Measurements from ENCODE around the gene TTLL10. TPM values are rescaled to one million over a fixed set of nuclear protein-coding genes. Genes with fewer than 3 reads are reported as not detected.

The TTLL10 gene
- total and polyA plus RNA-seq, 2 of the 4 experiments (the other 2 are of a cell fraction), result not detected

DNA sequence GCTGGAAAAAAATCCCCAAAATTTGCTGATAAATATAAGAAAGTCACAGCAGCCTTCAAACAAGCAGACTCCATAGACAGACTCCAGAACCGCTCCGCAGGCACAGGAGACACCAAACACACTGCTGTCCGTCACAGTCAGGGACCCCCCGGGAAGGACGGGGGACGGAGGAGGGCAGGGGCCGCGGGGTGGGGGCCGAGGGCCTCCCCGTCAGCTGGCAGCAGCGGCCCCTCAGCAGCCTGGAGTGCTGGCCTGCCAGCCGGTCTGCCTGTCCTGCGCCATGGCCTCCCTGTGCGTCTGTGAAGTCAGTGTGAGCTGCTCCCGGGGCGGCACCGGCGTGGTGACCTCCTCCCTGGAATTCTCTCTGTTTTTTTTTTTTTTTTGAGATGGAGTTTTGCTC, 47.7 kb upstream of the TTLL10 start:
- H3K4me3 ChIP-seq (ENCODE audit: insufficient read depth, low read depth, low read length), result no peak overlapping the region
- no CpG with 5 or more reads among the region's 18 CpGs for WGBS, 2 experiments (ENCODE audit: extremely low coverage in 2 of 2, insufficient read length in 1 of 2)

More for the DNA sequence above, 47.7 kb upstream of the TTLL10 start:
- BruUV-seq (replicated peaks), result no TSS peak
- 0 out of 2 replicates have a peak, but pooled peaks cover 3% of the 10 kb centered on the region for H3K9me3 ChIP-seq (ENCODE audit: control insufficient read depth, insufficient read depth, low read length)
- peaks cover 9% of the 10 kb centered on the region for H3K9me1 ChIP-seq (ENCODE audit: insufficient read depth, low read length)
- H3K4me1 ChIP-seq (ENCODE audit: control insufficient read depth, insufficient read depth, low read length), result no peaks in the 10 kb centered on the region
- no peak overlapping the region for H2AK9ac ChIP-seq (replicated peaks; ENCODE audit: low read depth, low read length, poor library complexity)
- H3K18ac ChIP-seq (ENCODE audit: low read depth, low read length), result no peak overlapping the region
- no peak overlapping the region for H3K56ac ChIP-seq (ENCODE audit: extremely low read depth, insufficient read depth, low read length)
- H2BK5ac ChIP-seq (ENCODE audit: low read depth, low read length, poor library complexity, severe bottlenecking), result no peak overlapping the region
- H4K91ac ChIP-seq (ENCODE audit: insufficient read depth, low read depth, low read length), result no peak overlapping the region
- H2AFZ ChIP-seq (replicated peaks; ENCODE audit: low read length, poor library complexity), result no peak overlapping the region
- dilution Hi-C loops (cut with HindIII; ENCODE audit: low sequenced_read_pairs, unreplicated experiment) (no loop called here), in situ Hi-C loops (cut with MboI; ENCODE audit: low sequenced_read_pairs) (no loop called here), intact Hi-C loops (cut with micrococcal nuclease) (no loop called here)
- H3K79me1 ChIP-seq (ENCODE audit: low read depth in 1 of 2, low read length in 2 of 2), result no peaks in the 10 kb centered on the region
- no peak overlapping the region for H3K9ac ChIP-seq (ENCODE audit: low read depth, low read length)
- no peak overlapping the region for H3K23ac ChIP-seq (ENCODE audit: low read depth, low read length)
- H2AK5ac ChIP-seq (ENCODE audit: low read depth, low read length), result no peak overlapping the region
- no peak overlapping the region for H2BK15ac ChIP-seq (ENCODE audit: low read depth, low read length)
- no peak overlapping the region for H3K14ac ChIP-seq (replicated peaks; ENCODE audit: low read depth, low read length)
- ChIA-PET CTCF (no interaction called here), POLR2A (ENCODE audit: unreplicated experiment) (no interaction called here)
- TF ChIP-seq FOS (IDR thresholded peaks at IDR 0.05; ENCODE audit: low read depth, low read length), result no peak
- TF ChIP-seq NFE2L2 (IDR thresholded peaks at IDR 0.05; ENCODE audit: low read depth, low read length), result no peak
- no peak for TF ChIP-seq POLR2A (IDR thresholded peaks at IDR 0.05; ENCODE audit: low read depth, low read length)
- TF ChIP-seq RAD21 (IDR thresholded peaks at IDR 0.05; ENCODE audit: low read length), result no peak
- TF ChIP-seq MAZ (IDR thresholded peaks at IDR 0.05; ENCODE audit: borderline replicate concordance, low read depth, low read length), result no peak
- no peak for TF ChIP-seq MXI1 (IDR thresholded peaks at IDR 0.05; ENCODE audit: borderline replicate concordance, low read depth, low read length)
- TF ChIP-seq RCOR1 (IDR thresholded peaks at IDR 0.05; ENCODE audit: insufficient replicate concordance, low read length), result no peak
- TF ChIP-seq, protein P1, sequence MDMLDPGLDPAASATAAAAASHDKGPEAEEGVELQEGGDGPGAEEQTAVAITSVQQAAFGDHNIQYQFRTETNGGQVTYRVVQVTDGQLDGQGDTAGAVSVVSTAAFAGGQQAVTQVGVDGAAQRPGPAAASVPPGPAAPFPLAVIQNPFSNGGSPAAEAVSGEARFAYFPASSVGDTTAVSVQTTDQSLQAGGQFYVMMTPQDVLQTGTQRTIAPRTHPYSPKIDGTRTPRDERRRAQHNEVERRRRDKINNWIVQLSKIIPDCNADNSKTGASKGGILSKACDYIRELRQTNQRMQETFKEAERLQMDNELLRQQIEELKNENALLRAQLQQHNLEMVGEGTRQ (IDR thresholded peaks at IDR 0.05; ENCODE audit: low read depth, low read length), result no peak
- TF ChIP-seq MAFK (IDR thresholded peaks at IDR 0.05; ENCODE audit: low read depth, low read length), result no peak
- TF ChIP-seq BHLHE40 (IDR thresholded peaks at IDR 0.05; ENCODE audit: low read depth, low read length), result no peak
- TF ChIP-seq, protein P2, sequence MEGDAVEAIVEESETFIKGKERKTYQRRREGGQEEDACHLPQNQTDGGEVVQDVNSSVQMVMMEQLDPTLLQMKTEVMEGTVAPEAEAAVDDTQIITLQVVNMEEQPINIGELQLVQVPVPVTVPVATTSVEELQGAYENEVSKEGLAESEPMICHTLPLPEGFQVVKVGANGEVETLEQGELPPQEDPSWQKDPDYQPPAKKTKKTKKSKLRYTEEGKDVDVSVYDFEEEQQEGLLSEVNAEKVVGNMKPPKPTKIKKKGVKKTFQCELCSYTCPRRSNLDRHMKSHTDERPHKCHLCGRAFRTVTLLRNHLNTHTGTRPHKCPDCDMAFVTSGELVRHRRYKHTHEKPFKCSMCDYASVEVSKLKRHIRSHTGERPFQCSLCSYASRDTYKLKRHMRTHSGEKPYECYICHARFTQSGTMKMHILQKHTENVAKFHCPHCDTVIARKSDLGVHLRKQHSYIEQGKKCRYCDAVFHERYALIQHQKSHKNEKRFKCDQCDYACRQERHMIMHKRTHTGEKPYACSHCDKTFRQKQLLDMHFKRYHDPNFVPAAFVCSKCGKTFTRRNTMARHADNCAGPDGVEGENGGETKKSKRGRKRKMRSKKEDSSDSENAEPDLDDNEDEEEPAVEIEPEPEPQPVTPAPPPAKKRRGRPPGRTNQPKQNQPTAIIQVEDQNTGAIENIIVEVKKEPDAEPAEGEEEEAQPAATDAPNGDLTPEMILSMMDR (conservative IDR thresholded peaks at IDR 0.05; ENCODE audit: low read depth, low read length), result no peak
- TF ChIP-seq, protein P3, sequence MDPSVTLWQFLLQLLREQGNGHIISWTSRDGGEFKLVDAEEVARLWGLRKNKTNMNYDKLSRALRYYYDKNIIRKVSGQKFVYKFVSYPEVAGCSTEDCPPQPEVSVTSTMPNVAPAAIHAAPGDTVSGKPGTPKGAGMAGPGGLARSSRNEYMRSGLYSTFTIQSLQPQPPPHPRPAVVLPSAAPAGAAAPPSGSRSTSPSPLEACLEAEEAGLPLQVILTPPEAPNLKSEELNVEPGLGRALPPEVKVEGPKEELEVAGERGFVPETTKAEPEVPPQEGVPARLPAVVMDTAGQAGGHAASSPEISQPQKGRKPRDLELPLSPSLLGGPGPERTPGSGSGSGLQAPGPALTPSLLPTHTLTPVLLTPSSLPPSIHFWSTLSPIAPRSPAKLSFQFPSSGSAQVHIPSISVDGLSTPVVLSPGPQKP (IDR thresholded peaks at IDR 0.05; ENCODE audit: borderline replicate concordance, low read depth, low read length), result no peak
- TF ChIP-seq CEBPB (IDR thresholded peaks at IDR 0.05; ENCODE audit: low read depth, low read length), result no peak
- no peak for TF ChIP-seq SMC3 (IDR thresholded peaks at IDR 0.05; ENCODE audit: low read depth, low read length)
- no peak for TF ChIP-seq RFX5 (IDR thresholded peaks at IDR 0.05; ENCODE audit: low read depth, low read length)
- TF ChIP-seq CHD1 (IDR thresholded peaks at IDR 0.05; ENCODE audit: low read depth, low read length), result no peak
- no peak overlapping the region for H4K5ac ChIP-seq (ENCODE audit: low read depth, low read length)
- H3K4me2 ChIP-seq (ENCODE audit: low read depth, low read length), result no peak overlapping the region
- no peak for DNase-seq
- no peak overlapping the region for H3K4ac ChIP-seq (ENCODE audit: low read depth, low read length)
- H2BK120ac ChIP-seq (ENCODE audit: low read depth, low read length), result no peak overlapping the region
- H3K36me3 ChIP-seq (ENCODE audit: control insufficient read depth, insufficient read depth, low read length), result no peaks in the 10 kb centered on the region
- ATAC-seq (ENCODE audit: low read depth), result no peak
- H3K27ac ChIP-seq (ENCODE audit: insufficient read depth, low read length), result no peak overlapping the region
- no peak overlapping the region for H2BK20ac ChIP-seq (ENCODE audit: low read depth, low read length)
- peaks cover 3% of the 10 kb centered on the region for H3K27me3 ChIP-seq (ENCODE audit: control insufficient read depth, insufficient read depth, low read length)
- H4K20me1 ChIP-seq (ENCODE audit: insufficient read depth, low read length), result no peaks in the 10 kb centered on the region
- H4K8ac ChIP-seq (ENCODE audit: low read depth in 2 of 2, low read length in 2 of 2), result no peak overlapping the region
